Suprapubic skin (tissue), 4 donors: ENCODE measurements around the gene LHFPL6. TPM values are rescaled to one million over a fixed set of nuclear protein-coding genes. Genes with fewer than 3 reads are reported as not detected.

Source experiments
- DNase-seq, 2 donors: peaks; one replicate each; pipeline ENCODE4 v3.0.0-alpha.2; 2019; ENCODE audit warnings: low spot score in 2 of 2
- H3K27ac ChIP-seq: fragments of 200-600 bp; sonication (generic); one replicate; pipeline ENCODE4 v1.5.1; 2019
- H3K27me3 ChIP-seq: fragments of 200-600 bp; sonication (generic); one replicate; pipeline ENCODE4 v1.5.1; 2019
- H3K36me3 ChIP-seq: fragments of 200-600 bp; sonication (generic); one replicate; pipeline ENCODE4 v1.5.1; 2019
- H3K4me1 ChIP-seq: fragments of 200-600 bp; sonication (generic); one replicate; pipeline ENCODE4 v1.5.1; 2019
- H3K4me3 ChIP-seq: fragments of 200-600 bp; sonication (generic); one replicate; pipeline ENCODE4 v1.5.1; 2019; ENCODE audit warnings: mild to moderate bottlenecking
- H3K9me3 ChIP-seq: fragments of 200-600 bp; sonication (generic); one replicate; pipeline ENCODE4 v1.5.1; 2019
- EP300 ChIP-seq: sonication (generic); formaldehyde crosslinking; IDR thresholded peaks from one replicate; pipeline ENCODE4 v1.6.1; 2017; ENCODE audit warnings: antibody characterized with exemption
- POLR2A ChIP-seq, 2 donors: fragments of 450-650 bp; IDR thresholded peaks; one replicate each; pipeline ENCODE4 v1.6.1; 2017; ENCODE audit warnings: antibody characterized with exemption in 2 of 2, mild to moderate bottlenecking in 2 of 2, moderate library complexity in 2 of 2
- POLR2AphosphoS5 ChIP-seq, 3 donors: sonication (generic); formaldehyde crosslinking; IDR thresholded peaks; one replicate each; pipeline ENCODE4 v1.6.1; 2017; ENCODE audit warnings: antibody characterized with exemption in 3 of 3
- WGBS: methylation state at CpG from one replicate; pipeline ENCODE4 v1.1.5; 2018; 5-methylcytosine and 5-hydroxymethylcytosine counted together
- total RNA-seq, 4 donors: library from RNA; depleted of rRNA; stranded (reverse); fragments of >200 nt; gene quantifications; one replicate each; pipeline ENCODE4 v1.1.0, GENCODE V29; 2016
- TF ChIP-seq, protein P1 (sequence below), 2 donors: fragments of 200-600 bp in 1 of 2; fragments of 450-650 bp in 1 of 2; sonication (generic) in 1 of 2; IDR thresholded peaks; one replicate each; pipeline ENCODE4 v1.5.1; 2016 to 2019; ENCODE audit warnings: antibody characterized with exemption in 2 of 2, mild to moderate bottlenecking in 1 of 2, moderate library complexity in 1 of 2

Gene LHFPL6
- total RNA-seq, 4 donors from 2014 or later, result 10.6 to 21.0 (median 15.6) TPM

DNA sequence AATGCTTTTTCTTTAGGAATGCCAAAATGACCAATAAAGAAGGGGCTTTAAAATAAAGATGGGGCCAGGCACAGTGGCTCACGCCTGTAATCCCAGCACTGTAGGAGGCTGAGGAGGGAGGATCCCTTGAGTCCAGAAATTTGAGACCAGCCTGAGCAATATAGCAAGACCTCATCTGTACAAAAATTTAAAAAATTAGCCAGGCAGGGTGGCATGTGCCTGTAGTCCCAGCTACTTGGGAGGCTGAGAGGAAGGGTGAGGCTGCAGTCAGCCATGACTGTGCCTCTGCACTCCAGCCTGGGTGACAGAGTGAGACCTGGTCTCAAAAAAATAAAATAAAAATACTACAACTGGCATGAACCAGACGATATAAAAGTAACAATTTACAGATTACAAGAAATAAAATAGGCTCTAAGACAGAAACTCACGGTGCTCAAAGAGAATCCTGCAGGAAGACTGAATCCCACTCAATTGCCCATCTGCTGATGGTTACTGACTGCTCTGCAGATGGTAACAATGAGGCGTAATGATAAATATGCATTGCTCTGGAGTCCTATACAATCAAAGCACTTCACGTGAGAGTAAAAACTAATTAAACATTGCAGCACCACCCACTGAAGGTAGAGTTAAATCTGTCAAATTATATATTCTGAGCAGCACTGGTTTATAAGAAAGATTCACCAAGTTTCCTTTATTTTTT lies 93.2 kb downstream of the LHFPL6 start:
- TF ChIP-seq EP300 (no peak), POLR2AphosphoS5 (IDR thresholded peaks at IDR 0.05) (no peak), POLR2A (IDR thresholded peaks at IDR 0.05) (no peak)
- TF ChIP-seq, protein P1, sequence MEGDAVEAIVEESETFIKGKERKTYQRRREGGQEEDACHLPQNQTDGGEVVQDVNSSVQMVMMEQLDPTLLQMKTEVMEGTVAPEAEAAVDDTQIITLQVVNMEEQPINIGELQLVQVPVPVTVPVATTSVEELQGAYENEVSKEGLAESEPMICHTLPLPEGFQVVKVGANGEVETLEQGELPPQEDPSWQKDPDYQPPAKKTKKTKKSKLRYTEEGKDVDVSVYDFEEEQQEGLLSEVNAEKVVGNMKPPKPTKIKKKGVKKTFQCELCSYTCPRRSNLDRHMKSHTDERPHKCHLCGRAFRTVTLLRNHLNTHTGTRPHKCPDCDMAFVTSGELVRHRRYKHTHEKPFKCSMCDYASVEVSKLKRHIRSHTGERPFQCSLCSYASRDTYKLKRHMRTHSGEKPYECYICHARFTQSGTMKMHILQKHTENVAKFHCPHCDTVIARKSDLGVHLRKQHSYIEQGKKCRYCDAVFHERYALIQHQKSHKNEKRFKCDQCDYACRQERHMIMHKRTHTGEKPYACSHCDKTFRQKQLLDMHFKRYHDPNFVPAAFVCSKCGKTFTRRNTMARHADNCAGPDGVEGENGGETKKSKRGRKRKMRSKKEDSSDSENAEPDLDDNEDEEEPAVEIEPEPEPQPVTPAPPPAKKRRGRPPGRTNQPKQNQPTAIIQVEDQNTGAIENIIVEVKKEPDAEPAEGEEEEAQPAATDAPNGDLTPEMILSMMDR (IDR thresholded peaks at IDR 0.05), result no peak
- no peak for DNase-seq
- no peaks in the 10 kb centered on the region for H3K27me3 ChIP-seq
- H3K36me3 ChIP-seq, result no peaks in the 10 kb centered on the region
- no peaks in the 10 kb centered on the region for H3K9me3 ChIP-seq
- H3K4me1 ChIP-seq, result peaks cover 4% of the 10 kb centered on the region
- H3K27ac ChIP-seq, result no peak overlapping the region
- WGBS, result 65% methylated on average over 5 of the region's 5 CpGs
- H3K4me3 ChIP-seq, result no peak overlapping the region

DNA sequence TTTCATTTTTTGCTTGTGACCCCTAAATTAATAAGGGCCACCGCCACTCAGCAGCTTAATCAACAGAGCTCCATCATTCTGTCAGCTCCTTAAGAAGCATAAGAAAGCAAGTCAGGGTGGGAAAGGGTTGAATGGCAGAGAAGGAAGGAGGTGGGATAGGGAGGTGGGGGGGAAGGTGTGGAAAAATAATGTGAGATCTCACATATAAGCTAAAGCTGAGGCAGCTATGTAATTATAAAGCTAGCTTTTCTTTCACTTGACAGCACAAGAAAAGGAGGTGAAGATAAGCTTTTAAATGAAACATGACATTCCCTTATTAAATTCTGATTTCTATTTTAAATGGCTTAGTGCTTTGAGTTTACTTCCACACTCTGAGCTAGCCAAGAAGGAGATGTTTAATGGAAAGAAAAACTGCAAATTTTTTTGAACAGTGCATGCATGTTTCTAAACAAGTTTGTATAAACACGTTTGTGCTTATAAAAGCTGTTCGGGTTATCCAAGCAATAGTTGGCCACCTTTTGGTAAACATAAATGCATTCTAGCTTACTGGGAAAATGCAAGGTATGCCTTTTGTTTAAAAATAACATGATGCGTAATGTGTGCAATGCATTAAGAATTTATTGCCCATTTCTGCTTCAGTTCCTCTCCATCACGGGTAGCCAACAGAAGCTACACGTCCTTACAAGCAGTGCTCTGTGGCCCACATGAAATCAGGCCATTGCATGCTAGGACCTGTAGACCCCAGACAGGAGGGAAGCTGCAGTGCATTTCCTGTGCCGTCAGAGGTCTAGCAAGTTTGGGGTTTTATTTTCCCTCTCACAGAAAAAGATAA lies 96.2 kb downstream of the LHFPL6 start:
- H3K36me3 ChIP-seq, result no peaks in the 10 kb centered on the region
- 53% methylated on average over 7 of the region's 7 CpGs for WGBS
- peaks cover 4% of the 10 kb centered on the region for H3K4me1 ChIP-seq
- H3K4me3 ChIP-seq, result no peak overlapping the region
- no peaks in the 10 kb centered on the region for H3K27me3 ChIP-seq
- TF ChIP-seq POLR2A (IDR thresholded peaks at IDR 0.05) (no peak), EP300 (no peak)
- TF ChIP-seq, protein P1 (IDR thresholded peaks at IDR 0.05), result no peak
- H3K27ac ChIP-seq, result no peak overlapping the region
- no peaks in the 10 kb centered on the region for H3K9me3 ChIP-seq
- no peak for DNase-seq

- peaks cover 4% of the 10 kb centered on the region for H3K4me1 ChIP-seq
- no peak overlapping the region for H3K27ac ChIP-seq
- no peak overlapping the region for H3K4me3 ChIP-seq
- H3K36me3 ChIP-seq, result no peaks in the 10 kb centered on the region
- WGBS, result 89% methylated on average over 5 of the region's 5 CpGs
- DNase-seq, result no peak
- H3K9me3 ChIP-seq, result no peaks in the 10 kb centered on the region
- TF ChIP-seq EP300 (no peak), POLR2AphosphoS5 (IDR thresholded peaks at IDR 0.05) (no peak)
- no peaks in the 10 kb centered on the region for H3K27me3 ChIP-seq
These were observed 97.8 kb downstream of the LHFPL6 start for GRCh38 chr13:39505151-39505550.

DNA sequence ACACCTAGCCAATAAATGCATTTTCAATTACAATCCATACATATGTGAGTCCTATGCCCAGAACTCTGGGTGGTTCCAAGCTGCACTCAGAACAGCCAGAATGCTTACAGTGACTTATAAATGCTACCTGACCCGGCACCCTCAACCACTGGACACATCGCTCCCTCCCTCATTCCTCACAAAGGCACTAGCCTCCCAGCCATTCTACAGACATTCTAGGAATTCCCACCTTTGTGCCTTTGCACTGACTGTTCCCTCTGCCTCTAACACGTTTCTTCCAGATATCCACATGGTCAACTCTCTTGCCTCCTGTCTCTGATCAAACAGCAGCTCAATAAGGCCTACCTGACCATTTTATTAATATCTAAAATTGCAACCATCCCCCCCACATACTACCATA lies 99.9 kb downstream of the LHFPL6 start:
- TF ChIP-seq, protein P1 (IDR thresholded peaks at IDR 0.05), result no peak
- TF ChIP-seq EP300, result no peak
- no peak for TF ChIP-seq POLR2A (IDR thresholded peaks at IDR 0.05)
- no peak for TF ChIP-seq POLR2AphosphoS5 (IDR thresholded peaks at IDR 0.05)
- Histone ChIP-seq H3K4me1 (peaks cover 4% of the 10 kb centered on the region), H3K27ac (no peak overlapping the region), H3K27me3 (no peaks in the 10 kb centered on the region), H3K4me3 (no peak overlapping the region), H3K36me3 (no peaks in the 10 kb centered on the region), H3K9me3 (no peaks in the 10 kb centered on the region)
- WGBS, result 92% methylated on average over 3 of the region's 3 CpGs
- DNase-seq, result no peak

DNA sequence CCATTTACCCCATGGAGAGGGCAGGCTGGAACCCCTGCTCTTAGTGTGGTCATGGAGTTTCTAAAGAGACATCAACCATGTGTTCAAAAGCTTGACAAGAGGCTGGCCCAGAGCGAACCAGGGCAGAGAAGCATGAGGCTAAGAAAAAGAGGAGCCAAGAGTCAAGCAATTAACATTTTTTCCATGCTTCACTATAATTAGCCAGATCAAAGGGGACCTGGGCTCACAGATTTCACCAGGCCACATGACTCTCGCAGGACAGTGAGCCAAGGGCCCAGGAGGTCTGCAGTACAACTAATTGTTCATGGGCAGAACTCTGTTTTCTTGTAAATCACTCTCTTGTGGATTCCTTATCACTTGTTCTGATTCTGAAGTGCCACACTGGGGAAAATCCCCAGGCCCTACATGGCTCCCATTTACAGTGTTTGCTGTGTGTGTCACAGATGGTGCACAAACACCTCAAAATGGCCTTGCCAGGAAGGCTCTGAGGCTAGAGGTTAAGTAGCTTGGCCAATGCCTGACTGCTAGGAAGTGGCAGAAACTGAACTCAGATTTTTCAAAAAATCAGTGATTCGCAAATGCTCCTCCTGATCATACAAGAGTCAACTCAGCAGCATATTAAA lies 101.2 kb downstream of the LHFPL6 start:
- WGBS, result 79% methylated on average over 3 of the region's 3 CpGs
- H3K27ac ChIP-seq, result no peak overlapping the region
- no peak for DNase-seq
- TF ChIP-seq POLR2A (IDR thresholded peaks at IDR 0.05) (no peak), POLR2AphosphoS5 (IDR thresholded peaks at IDR 0.05) (no peak), EP300 (no peak)
- TF ChIP-seq, protein P1 (IDR thresholded peaks at IDR 0.05), result no peak
- no peaks in the 10 kb centered on the region for H3K27me3 ChIP-seq
- H3K4me1 ChIP-seq, result peaks cover under 1% of the 10 kb centered on the region
- H3K9me3 ChIP-seq, result no peaks in the 10 kb centered on the region
- H3K4me3 ChIP-seq, result no peak overlapping the region
- no peaks in the 10 kb centered on the region for H3K36me3 ChIP-seq
